GM23248 (cell line): ENCODE data around the gene SLC39A2.

ENCODE experiments used
- EZH2 ChIP-seq: fragments of 200-600 bp; sonication (generic); IDR thresholded peaks from 2 replicates; pipeline ENCODE4 v1.6.1; 2018; ENCODE audit warnings: antibody characterized with exemption, mild to moderate bottlenecking; ENCODE audit not compliant: insufficient read depth, poor library complexity, severe bottlenecking
- EZH2phosphoT487 ChIP-seq: fragments of 200-600 bp; sonication (generic); IDR thresholded peaks from 2 replicates; pipeline ENCODE4 v1.6.1; 2018; ENCODE audit warnings: antibody characterized with exemption, moderate library complexity, mild to moderate bottlenecking, low read depth; ENCODE audit not compliant: insufficient read depth

DNA sequence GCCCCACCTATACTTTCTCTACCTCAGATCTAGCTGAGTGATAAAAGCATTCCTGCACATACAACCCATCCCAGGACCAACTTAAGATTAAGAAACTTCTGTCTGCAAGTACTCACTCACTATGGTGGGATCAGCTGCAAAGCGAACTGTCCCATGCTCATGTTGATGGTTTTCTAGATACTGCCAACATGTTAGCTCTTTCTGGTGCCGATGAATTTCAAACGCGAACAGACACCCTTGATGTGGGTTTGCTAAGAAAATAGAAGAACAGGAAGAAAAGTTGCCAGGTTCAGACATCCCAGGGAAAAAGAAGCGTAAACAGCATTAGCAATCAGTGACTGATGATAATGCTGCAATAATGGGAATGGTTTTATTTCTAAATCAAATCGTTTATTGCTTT, 1.5 kb upstream of the SLC39A2 start:
- no peak for TF ChIP-seq EZH2
- no peak for TF ChIP-seq EZH2phosphoT487
